ENCODE results near the gene CNR1. TPM values are rescaled to one million over a fixed set of nuclear protein-coding genes. Genes with fewer than 3 reads are reported as not detected.

Gene CNR1
- total RNA-seq, 4 donors from 2014 or later, result 6.4 to 16.1 (median 9.5) TPM

GRCh38 chr6:88142297-88142668, 23.9 kb downstream of the CNR1 start:
- intact Hi-C loops (cut with DNase I; ENCODE audit: low total_unique reads) (no loop called here), in situ Hi-C loops (cut with MboI; ENCODE audit: low pct_ligation_motif_present in 1 of 4, low pct_unique_long_range_greater_than_20kb in 1 of 4, low sequenced_read_pairs in 3 of 4) (no loop called here)
- 85 to 87% methylated on average over 3 of the region's 3 CpGs for WGBS, 2 donors (ENCODE audit: low coverage in 1 of 2)
- H3K27ac ChIP-seq, result no peak overlapping the region
- no peak overlapping the region for H3K4me3 ChIP-seq
- no peaks in the 10 kb centered on the region for H3K36me3 ChIP-seq
- H3K9me3 ChIP-seq, result no peaks in the 10 kb centered on the region
- TF ChIP-seq EP300 (IDR thresholded peaks at IDR 0.05; ENCODE audit: low read depth) (no peak), POLR2AphosphoS5 (IDR thresholded peaks at IDR 0.05) (no peak), POLR2A (IDR thresholded peaks at IDR 0.05) (no peak)
- H3K4me1 ChIP-seq, result no peaks in the 10 kb centered on the region
- no peaks in the 10 kb centered on the region for H3K27me3 ChIP-seq
- no peak for DNase-seq

GRCh38 chr6:88141561-88142296, 24.4 kb downstream of the CNR1 start:
- no peak for DNase-seq
- WGBS, 2 donors (ENCODE audit: low coverage in 1 of 2), result 72 to 79% methylated on average over 9 of the region's 9 CpGs
- in situ Hi-C loops (cut with MboI; ENCODE audit: low pct_ligation_motif_present in 1 of 4, low pct_unique_long_range_greater_than_20kb in 1 of 4, low sequenced_read_pairs in 3 of 4), result no loop called here

GRCh38 chr6:88137915-88138314, 28.2 kb downstream of the CNR1 start:
- in situ Hi-C loops (cut with MboI; ENCODE audit: low pct_ligation_motif_present in 1 of 4, low pct_unique_long_range_greater_than_20kb in 1 of 4, low sequenced_read_pairs in 3 of 4), result no loop called here
- intact Hi-C loops (cut with DNase I; ENCODE audit: low total_unique reads), result no loop called here
- 69 to 79% methylated on average over 1 of the region's 1 CpG for WGBS, 2 donors (ENCODE audit: low coverage in 1 of 2)
- Histone ChIP-seq H3K9me3 (no peaks in the 10 kb centered on the region), H3K4me1 (peaks cover 0 to 3% (median 0%) of the 10 kb centered on the region in 4 donors), H3K36me3 (no peaks in the 10 kb centered on the region), H3K4me3 (no peak overlapping the region), H3K27ac (no peak overlapping the region), H3K27me3 (no peaks in the 10 kb centered on the region)
- TF ChIP-seq CTCF (IDR thresholded peaks at IDR 0.05) (no peak), POLR2A (IDR thresholded peaks at IDR 0.05) (no peak), EP300 (IDR thresholded peaks at IDR 0.05; ENCODE audit: low read depth) (no peak), POLR2AphosphoS5 (IDR thresholded peaks at IDR 0.05) (no peak)
- no peak for DNase-seq

More at GRCh38 chr6:88141561-88142296, 24.4 kb downstream of the CNR1 start:
- Histone ChIP-seq H3K9me3 (no peaks in the 10 kb centered on the region), H3K4me1 (no peaks in the 10 kb centered on the region), H3K36me3 (no peaks in the 10 kb centered on the region), H3K27ac (no peak overlapping the region), H3K4me3 (no peak overlapping the region), H3K27me3 (no peaks in the 10 kb centered on the region)
- no peak for TF ChIP-seq EP300 (IDR thresholded peaks at IDR 0.05; ENCODE audit: low read depth)
- no peak for TF ChIP-seq CTCF (IDR thresholded peaks at IDR 0.05)
- TF ChIP-seq POLR2AphosphoS5 (IDR thresholded peaks at IDR 0.05), result no peak
- TF ChIP-seq POLR2A (IDR thresholded peaks at IDR 0.05), result no peak
- intact Hi-C loops (cut with DNase I; ENCODE audit: low total_unique reads), result no loop called here

- H3K27ac ChIP-seq, result no peak overlapping the region
- H3K4me1 ChIP-seq, result peaks cover 0 to 4% (median 0%) of the 10 kb centered on the region in 4 donors
- intact Hi-C loops (cut with DNase I; ENCODE audit: low total_unique reads), result no loop called here
Observed at GRCh38 chr6:88135578-88136114, 30.5 kb downstream of the CNR1 start.

More at GRCh38 chr6:88135578-88136114, 30.5 kb downstream of the CNR1 start:
- no peak for DNase-seq
- no peak for TF ChIP-seq POLR2A (IDR thresholded peaks at IDR 0.05)
- TF ChIP-seq POLR2AphosphoS5 (IDR thresholded peaks at IDR 0.05), result no peak
- no peak for TF ChIP-seq CTCF (IDR thresholded peaks at IDR 0.05)
- TF ChIP-seq EP300 (IDR thresholded peaks at IDR 0.05; ENCODE audit: low read depth), result no peak
- H3K4me3 ChIP-seq, result no peak overlapping the region
- H3K36me3 ChIP-seq, result no peaks in the 10 kb centered on the region
- 67 to 71% methylated on average over 4 to 5 of the region's 5 CpGs for WGBS, 2 donors (ENCODE audit: low coverage in 1 of 2)
- H3K9me3 ChIP-seq, result no peaks in the 10 kb centered on the region
- in situ Hi-C loops (cut with MboI; ENCODE audit: low pct_ligation_motif_present in 1 of 4, low pct_unique_long_range_greater_than_20kb in 1 of 4, low sequenced_read_pairs in 3 of 4), result no loop called here
- H3K27me3 ChIP-seq, result no peaks in the 10 kb centered on the region

Measured in transverse colon (tissue), 4 donors.